ENCODE data around the gene CDH23. TPM values are rescaled to one million over a fixed set of nuclear protein-coding genes. Genes with fewer than 3 reads are reported as not detected.

CDH23 gene
- total and polyA plus RNA-seq, 9 of the 15 experiments (the other 6 are each of a cell fraction or from before 2014, with no cell fraction given), result 0.18 to 1.2 (median 0.47) TPM

GRCh38 chr10:71746344-71747037 lies 349.8 kb downstream of the CDH23 start (continued):
- no peak for TF ChIP-seq ZNF280B (CRISPR knock-in tag; IDR thresholded peaks at IDR 0.05)
- no peak for TF ChIP-seq CGGBP1 (CRISPR knock-in tag; IDR thresholded peaks at IDR 0.05)
- TF ChIP-seq ZNF830 (CRISPR knock-in tag; IDR thresholded peaks at IDR 0.05), result peak; percentile 73; the same call in 1 of the 2 replicates
- TF ChIP-seq CBFA2T2 (conservative IDR thresholded peaks at IDR 0.05), result peak; percentile 32; the same call in 1 of the 2 replicates
- no peak for TF ChIP-seq C11orf30 (IDR thresholded peaks at IDR 0.05; ENCODE audit: low read depth)
- TF ChIP-seq POLR2AphosphoS5 (IDR thresholded peaks at IDR 0.05; ENCODE audit: control insufficient read depth, insufficient read depth, low read depth, low read length), result no peak
- TF ChIP-seq SMARCB1 (IDR thresholded peaks at IDR 0.05; ENCODE audit: insufficient read length, low read depth), result no peak
- TF ChIP-seq ZBTB1 (CRISPR knock-in tag; IDR thresholded peaks at IDR 0.05; ENCODE audit: borderline replicate concordance, low read depth), result no peak
- peak; percentile 91 for TF ChIP-seq LEF1 (IDR thresholded peaks at IDR 0.05)
- TF ChIP-seq LARP7 (IDR thresholded peaks at IDR 0.05), result no peak
- no peak for TF ChIP-seq ID3 (CRISPR knock-in tag; IDR thresholded peaks at IDR 0.05)
- no peak for TF ChIP-seq ID3 (tag; IDR thresholded peaks at IDR 0.05)
- no peak for TF ChIP-seq RFX7 (CRISPR knock-in tag; IDR thresholded peaks at IDR 0.05)
- TF ChIP-seq BRF1 (IDR thresholded peaks at IDR 0.05; ENCODE audit: borderline replicate concordance, extremely low read depth, insufficient read length), result no peak
- no peak for TF ChIP-seq KDM2B (CRISPR knock-in tag; IDR thresholded peaks at IDR 0.05)
- TF ChIP-seq MEF2D (tag; conservative IDR thresholded peaks at IDR 0.05; ENCODE audit: low read depth), result 0 out of 2 replicates have a peak, but pooled peaks have one; percentile 34
- TF ChIP-seq ZNF134 (CRISPR knock-in tag; conservative IDR thresholded peaks at IDR 0.05), result no peak
- peak in 1 of 2 experiments; percentile 75 for TF ChIP-seq E2F6 (IDR thresholded peaks at IDR 0.05; ENCODE audit: borderline replicate concordance in 1 of 2, extremely low read depth in 1 of 2, insufficient read depth in 1 of 2, insufficient read length in 1 of 2, low read depth in 1 of 2, low read length in 1 of 2, poor library complexity in 1 of 2, severe bottlenecking in 1 of 2)
- TF ChIP-seq PYGO2 (tag; IDR thresholded peaks at IDR 0.05), result no peak
- no peak for TF ChIP-seq SREBF1 (IDR thresholded peaks at IDR 0.05; ENCODE audit: borderline replicate concordance, low read depth, low read length)
- no peak for TF ChIP-seq CHCHD3 (CRISPR knock-in tag; IDR thresholded peaks at IDR 0.05)
- peak; percentile 49; the same call in 1 of the 2 replicates for TF ChIP-seq PHTF2 (CRISPR knock-in tag; IDR thresholded peaks at IDR 0.05)
- peak; percentile 94 for TF ChIP-seq MYC (IDR thresholded peaks at IDR 0.05; ENCODE audit: low read depth, low read length)
- TF ChIP-seq MYC (CRISPR knock-in tag; IDR thresholded peaks at IDR 0.05; ENCODE audit: borderline replicate concordance, low read depth), result no peak
